Umbilical cord (tissue), 2 donors: ENCODE measurements around the gene TMEM52. TPM values are rescaled to one million over a fixed set of nuclear protein-coding genes. Genes with fewer than 3 reads are reported as not detected.

Experiments
- DNase-seq: peaks from one replicate; pipeline ENCODE4 v3.0.0-alpha.2; 2015; ENCODE audit warnings: low spot score
- total RNA-seq: library from RNA; depleted of rRNA; stranded (reverse); fragments of >200 nt; gene quantifications from one replicate; pipeline ENCODE4 v1.2.3, GENCODE V29; 2014; ENCODE audit warnings: low replicate concordance; ENCODE audit not compliant: insufficient read depth

TMEM52 gene
- total RNA-seq, 1 donor from 2014 or later, result not detected

GRCh38 chr1:1914971-1915692 is 3.9 kb downstream of the TMEM52 start, which contains the start of gene CALML6:
Gene CALML6 (plus strand): TSS chr1:1915260. CDS start chr1:1915281, 21 bp downstream.
- DNase-seq, result no peak

DNA sequence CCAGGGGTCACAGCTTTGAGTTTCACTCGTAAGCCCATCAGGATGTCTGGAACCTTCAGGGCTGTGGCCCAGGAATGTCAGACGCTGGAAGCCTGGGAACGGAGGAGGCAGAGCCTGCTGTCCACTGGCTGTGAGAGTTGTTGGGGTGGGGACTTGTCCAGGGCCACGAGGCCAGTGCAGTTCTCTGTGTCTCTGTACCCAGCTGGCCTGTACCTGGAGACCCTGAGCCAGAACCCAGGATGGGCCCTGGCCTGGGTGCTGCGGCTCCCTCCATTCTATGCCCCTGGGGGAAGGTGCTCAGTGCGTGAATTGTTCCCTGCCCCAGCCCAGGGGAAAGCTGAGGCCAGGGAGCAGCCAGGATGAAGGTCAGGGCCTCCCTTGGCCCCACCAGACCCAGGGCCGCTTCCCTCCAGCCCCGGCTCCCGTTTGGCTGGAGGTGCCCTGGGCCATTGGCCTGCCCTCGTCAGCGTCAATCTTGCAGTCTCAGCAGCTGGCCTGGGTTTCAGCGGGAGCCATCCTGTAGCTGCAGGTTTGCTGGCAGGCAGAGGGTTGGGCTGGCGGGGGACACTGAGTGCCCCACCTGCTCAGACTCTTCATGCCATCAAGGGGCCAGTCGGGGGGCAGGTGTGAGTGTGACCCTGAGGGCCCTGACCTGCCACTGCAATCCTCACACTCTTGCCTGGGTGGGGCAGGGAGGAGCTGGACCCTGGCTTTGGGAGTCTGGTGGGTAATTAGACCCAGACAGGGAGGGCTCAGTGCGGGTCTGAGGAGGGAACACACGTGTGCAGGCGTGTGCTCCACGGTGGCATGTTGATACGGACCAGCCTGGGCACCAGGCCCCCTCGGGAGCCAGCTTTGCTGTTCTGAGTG is 4.7 kb downstream of the TMEM52 start:
- no peak for DNase-seq

GRCh38 chr1:1911350-1912041 is 7.6 kb downstream of the TMEM52 start:
- no peak for DNase-seq

DNA sequence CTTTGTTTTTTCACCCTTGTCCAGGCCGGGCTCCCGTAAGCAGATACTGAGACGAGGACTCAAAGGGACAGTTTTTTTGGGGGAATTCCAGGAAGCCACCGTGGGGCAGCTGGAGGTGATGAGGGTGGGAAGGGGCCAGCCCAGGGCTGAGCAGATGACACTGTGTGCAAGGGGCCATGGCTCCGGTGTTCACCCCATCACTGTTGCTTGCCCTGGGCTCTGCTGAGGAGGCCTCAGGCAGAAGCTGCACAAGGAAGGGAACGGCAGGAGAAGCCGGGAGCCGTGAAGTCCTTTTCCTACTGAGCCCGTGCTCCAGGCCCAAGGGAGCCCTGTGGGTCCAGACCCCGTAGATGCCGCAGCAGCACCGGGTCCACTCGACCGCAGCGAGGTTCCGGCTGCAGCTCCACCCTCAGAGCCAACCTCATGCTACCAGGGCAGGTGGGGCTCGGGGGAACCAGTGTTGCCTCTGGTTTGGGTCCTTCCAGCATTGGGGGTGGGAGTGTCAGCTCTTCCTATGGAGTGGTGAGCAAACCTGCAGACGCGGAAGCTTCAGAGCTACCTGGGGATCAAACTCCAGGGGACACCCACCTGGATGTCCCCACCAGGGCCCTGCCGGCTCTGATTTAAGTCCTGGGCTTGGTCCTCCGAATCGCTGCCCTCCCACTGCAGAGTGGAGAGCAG is 8.3 kb downstream of the TMEM52 start:
- DNase-seq, result no peak

DNA sequence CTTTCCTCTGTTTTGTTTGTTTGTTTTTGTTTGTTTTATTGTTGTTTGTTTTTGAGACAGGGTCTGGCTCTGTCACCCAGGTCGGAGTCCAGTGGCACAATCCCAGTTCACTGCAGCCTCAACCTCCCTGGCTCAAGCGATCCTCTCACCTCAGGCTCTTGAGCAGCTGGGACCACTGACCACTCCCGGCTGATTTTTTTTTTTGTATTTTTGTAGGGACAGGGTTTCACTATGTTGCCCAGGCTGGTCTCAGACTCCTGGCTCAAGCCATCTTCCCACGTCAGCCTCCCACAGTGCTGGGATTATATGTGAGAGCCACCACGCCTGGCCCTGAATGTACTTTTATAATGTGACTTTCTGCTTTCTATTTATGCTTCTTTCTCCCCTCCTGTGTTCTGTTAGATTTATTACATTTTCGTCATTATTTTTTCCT is 9.0 kb downstream of the TMEM52 start:
- no peak for DNase-seq

DNA sequence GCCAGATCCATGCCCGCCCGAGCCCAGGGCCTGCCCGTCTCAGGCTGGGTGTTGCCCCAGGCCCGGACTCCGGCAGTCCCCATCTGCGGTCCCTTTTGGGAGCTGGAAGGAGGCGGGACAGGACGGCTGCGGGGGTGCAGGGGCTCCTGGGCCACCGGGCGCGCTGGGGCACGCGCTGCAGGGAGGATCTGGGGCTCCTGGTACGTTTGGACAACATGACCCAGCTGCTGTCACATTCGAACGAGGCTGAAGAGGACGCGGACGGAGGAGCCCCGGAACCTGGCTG is 10.6 kb downstream of the TMEM52 start:
- no peak for DNase-seq

DNA sequence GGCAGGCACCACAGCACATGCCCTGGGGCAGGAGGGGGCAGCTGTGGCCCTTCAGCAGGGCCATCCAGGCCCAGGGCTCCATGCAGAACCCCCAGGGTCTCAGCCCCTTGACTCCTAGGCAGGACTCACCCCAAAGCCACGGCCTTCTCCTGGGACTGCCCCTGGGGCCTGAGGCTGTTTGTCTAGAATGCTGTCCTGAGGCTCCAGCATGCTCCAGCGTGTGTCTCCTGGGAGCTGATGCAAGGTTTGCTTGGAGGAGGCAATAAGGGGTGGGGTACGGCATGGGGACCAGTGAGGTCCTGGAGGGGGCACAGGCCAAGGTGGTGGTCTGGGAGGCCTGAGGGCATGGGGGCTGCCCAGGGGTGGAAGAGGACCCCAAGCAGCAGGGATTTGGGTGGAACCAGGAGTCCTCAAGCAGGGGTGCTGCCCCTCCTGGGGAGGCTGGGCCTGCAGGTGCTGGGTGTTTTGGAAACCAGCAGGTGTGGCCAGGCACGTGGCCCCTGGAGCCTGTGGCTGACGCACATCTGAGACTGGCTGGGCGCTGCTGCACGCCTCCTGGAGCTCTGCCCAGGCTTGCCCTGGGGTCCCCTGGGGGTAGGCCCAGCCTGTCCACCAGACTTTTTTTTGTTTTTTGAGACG is 11.9 kb downstream of the TMEM52 start:
- no peak for DNase-seq

DNA sequence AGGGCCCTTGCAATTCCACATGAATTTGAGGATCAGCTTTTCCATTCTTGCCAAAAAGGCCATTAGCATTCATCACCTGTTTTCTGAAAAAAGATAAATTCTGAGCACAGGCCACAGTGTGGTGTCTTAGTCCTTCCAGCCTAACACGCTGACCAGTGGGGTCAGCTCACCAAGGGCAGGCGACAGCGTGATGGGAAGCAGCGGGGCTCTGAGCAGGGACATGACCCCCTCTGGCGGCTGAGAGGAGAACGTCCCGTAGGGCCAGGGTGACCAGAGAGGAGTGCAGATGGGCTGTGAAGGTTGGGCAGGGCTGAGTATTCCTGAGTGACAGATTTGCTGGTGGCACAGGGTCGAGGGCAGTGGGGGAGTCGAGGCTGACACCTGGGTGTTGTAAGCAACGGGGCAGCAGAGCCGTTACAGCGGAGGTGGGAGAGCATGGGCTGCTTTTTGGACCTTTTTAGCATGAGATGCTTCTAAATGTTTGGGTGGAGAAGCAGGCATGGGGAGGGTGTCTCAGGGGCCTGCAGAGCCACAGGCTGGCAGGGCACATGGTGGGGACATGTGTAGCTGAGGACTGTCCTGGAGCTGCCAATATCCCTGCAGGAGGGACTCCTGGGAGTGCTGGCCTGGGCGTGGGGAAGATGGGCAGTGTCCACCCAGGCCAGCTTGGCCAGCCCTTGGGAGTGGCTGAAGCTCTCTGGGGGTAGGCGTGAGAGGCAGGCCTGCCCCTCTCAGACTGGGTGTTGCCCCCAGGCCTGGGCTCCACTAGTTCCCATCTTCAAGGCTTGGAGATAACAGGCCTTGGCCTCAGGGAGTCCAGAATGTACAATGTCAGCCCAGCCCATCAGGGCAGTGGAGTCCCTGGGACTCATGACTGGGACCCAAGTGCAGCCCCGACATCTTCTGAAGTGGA is 12.6 kb downstream of the TMEM52 start:
- peak; percentile 85 for DNase-seq

- no peak for DNase-seq
Observed at GRCh38 chr1:1903224-1903623, 15.9 kb downstream of the TMEM52 start.

DNA sequence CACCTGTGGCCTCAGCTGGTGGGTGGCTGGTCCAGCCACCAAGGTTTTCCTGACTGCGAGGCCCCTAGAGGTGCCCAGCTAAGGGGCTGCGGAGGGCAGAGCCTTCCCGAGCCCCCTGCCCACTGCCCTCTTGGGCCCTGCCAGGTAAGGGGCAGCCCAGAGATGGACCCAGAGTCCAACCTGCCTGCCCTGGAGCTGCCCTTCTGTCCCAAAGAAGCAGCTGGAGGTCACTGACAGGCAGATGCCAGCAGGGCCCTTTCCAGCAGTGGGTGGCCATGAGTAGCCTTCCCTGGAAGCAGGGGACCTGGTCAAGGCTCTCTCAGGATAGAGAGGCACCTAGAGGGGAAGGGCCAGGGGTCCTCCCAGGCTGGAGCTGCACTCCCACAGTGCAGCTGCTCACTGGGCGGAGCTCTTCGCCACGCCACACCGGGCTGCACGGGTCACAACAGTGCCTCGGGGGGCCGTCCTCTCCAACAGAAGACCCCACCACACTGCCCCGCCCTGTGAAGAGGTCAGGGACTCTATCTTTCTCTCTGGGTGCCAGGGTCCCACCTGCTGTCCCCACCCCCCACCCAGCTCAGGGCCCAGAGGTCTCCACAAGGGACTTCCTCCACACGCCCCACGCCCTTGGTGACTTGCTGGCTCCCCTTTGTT is 17.3 kb downstream of the TMEM52 start:
- no peak for DNase-seq

DNA sequence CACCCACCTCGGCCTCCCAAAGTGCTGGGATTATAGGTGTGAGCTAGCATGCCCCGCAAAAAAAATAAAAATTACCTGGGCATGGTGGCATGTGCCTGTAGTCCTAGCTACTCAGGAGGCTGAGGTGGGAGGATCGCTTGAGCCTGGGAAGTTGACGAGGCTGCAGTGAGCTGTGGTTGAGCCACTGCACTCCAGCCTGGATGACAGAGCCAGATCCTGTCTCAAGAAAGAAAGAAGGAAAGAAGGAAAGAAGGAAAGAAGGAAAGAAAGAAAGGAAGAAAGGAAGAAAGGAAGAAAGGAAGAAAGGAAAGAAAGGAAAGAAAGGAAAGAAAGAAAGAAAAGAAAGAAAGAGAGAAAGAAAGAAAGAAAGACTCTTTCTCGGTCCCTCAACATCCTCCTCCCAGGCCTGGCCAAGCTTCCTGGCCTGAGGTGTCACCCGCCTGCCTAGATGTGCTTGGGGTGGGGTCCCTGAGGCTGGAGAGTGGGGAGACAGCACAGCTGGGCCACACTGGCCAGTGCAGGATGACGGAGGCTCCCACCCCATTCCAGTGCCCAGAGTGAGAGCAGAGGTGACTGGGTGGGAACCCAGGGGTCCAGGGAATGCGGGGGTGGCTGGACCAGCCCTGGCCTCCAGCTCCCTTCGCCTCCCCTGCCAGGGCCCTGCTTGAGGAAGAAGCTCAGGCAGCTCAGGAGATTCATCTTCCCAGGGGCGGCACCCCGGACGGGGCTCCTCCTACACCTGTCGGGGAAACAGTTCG is 18.0 kb downstream of the TMEM52 start:
- DNase-seq, result no peak

DNA sequence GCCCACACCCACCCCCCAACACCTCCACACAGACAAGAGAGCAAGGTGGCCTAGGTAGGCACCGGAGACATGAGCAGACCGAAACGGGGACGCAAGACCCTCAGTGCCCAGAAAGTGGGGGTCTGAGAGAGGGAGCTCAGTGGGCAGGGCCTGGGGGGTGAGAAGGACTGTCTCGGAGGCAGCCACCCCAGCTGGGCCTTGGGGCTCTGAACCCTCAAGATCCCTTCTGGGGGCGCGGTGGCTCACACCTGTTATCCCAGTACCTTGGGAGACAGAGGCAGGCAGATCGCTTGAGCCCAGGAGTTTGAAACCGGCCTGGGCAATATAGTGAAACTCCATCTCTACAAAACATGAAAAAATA is 19.1 kb downstream of the TMEM52 start:
- DNase-seq, result no peak

DNA sequence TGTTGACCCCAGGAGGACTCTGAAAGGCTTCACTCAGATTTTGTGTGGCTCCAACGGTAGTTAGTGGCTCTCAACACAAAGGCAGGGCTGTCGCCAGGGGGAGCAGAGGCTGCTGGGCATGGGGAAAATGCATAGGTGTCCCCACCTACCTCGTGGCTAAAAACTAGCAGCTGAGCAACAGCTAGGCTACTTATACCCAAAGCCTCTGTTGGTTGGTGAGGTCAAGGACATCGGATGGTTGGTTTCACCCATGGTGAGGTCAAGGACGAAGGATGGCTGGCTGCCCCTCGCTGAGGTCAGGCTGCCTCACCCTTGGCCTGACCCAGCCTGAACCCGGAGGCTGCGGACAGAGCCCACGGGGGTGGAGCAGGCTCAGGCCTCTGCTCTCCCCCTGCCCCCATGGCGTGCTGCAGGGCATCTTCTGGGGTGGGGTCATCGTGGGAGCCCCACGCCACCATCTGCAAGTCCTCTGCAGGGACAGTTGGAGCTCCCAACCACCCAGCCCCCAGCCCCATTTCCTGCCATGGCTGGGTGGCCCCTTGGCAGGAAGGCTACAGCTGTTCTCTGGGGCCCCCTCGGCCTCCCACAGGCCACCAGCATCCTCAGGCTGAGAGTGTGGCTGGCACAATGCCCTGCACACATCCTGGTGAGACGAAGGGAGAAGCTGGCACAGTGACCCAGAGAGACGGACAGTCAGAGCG is 19.7 kb downstream of the TMEM52 start:
- no peak for DNase-seq

DNA sequence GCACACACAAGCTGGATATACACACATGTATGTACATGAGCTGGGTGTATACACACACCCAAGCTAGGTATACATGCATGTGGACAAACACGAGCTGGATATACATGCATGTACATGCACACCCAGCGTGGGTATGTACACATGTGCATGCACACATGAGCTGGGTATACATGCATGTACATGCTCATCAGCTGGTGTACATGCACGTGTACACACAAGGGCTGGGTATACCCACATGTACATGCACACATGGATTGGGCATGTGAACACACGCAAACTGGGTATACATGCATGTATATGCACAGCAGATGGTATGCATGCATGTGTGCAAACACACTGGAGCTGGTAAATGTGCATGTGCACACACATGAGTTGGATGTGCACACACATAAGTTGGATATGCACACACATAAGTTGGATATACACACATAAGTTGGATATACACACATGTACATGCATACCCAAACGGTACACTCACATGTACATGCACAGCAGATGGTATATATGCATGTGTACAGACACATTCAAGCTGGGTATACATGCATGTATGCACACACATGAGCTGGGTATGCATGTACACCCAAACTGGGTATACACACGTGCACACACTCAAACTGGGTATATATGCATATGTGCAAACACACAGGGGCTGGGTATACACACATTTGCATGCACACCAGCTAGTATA is 20.7 kb downstream of the TMEM52 start:
- no peak for DNase-seq

- no peak for DNase-seq
Observed at GRCh38 chr1:1895456-1896336, 23.4 kb downstream of the TMEM52 start.

GRCh38 chr1:1895060-1895418 is 24.0 kb downstream of the TMEM52 start:
- DNase-seq, result no peak
